GM12878 (cell line): ENCODE data around the gene ZNF80.

Source experiments
- CHD2 ChIP-seq: IDR thresholded peaks from 2 replicates; pipeline ENCODE4 v1.6.1; 2011; ENCODE audit warnings: low read depth, low read length, improper control_type of control experiment, borderline replicate concordance
- CTCF ChIP-seq, 3 experiments: IDR thresholded peaks in 2 of 3; conservative IDR thresholded peaks in 1 of 3; 2 replicates each; pipeline ENCODE4 v1.5.1; 2011; ENCODE audit warnings: low read depth in 3 of 3, low read length in 3 of 3, mild to moderate bottlenecking in 3 of 3, control low read depth in 2 of 3, moderate library complexity in 2 of 3, inconsistent platforms in 1 of 3, mixed read lengths in 1 of 3; ENCODE audit not compliant: control insufficient read depth in 2 of 3, insufficient read depth in 1 of 3; ENCODE audit errors: extremely low read depth in 1 of 3
- E2F8 ChIP-seq: fragments of 450-650 bp; IDR thresholded peaks from 2 replicates; pipeline ENCODE4 v1.6.1; 2018; ENCODE audit warnings: mild to moderate bottlenecking, low read depth, moderate library complexity; ENCODE audit not compliant: partially characterized antibody
- FOS ChIP-seq: IDR thresholded peaks from 3 replicates; pipeline ENCODE4 v1.6.1; 2011; ENCODE audit warnings: borderline replicate concordance; ENCODE audit not compliant: insufficient read length; ENCODE audit errors: extremely low read depth
- GABPA ChIP-seq: IDR thresholded peaks from 2 replicates; pipeline ENCODE4 v1.6.1; 2014; ENCODE audit warnings: antibody characterized with exemption, low read depth, mild to moderate bottlenecking, inconsistent platforms
- POLR2AphosphoS5 ChIP-seq: IDR thresholded peaks from 2 replicates; pipeline ENCODE4 v1.6.1; 2011; ENCODE audit warnings: mild to moderate bottlenecking, low read length, inconsistent platforms
- RFX5 ChIP-seq: IDR thresholded peaks from 2 replicates; pipeline ENCODE4 v1.6.1; 2011; ENCODE audit warnings: low read depth, low read length, improper control_type of control experiment
- RUNX3 ChIP-seq: IDR thresholded peaks from 2 replicates; pipeline ENCODE4 v1.6.1; 2012; ENCODE audit warnings: low read length, inconsistent platforms
- SUZ12 ChIP-seq: fragments of 200-600 bp; sonication (generic); IDR thresholded peaks from one replicate; pipeline ENCODE4 v1.6.1; 2018; ENCODE audit warnings: antibody characterized with exemption, mild to moderate bottlenecking; ENCODE audit not compliant: unreplicated experiment
- ZNF274 ChIP-seq: IDR thresholded peaks from one replicate; pipeline ENCODE4 v1.8.0; 2011; ENCODE audit not compliant: insufficient read length, insufficient read depth

- TF ChIP-seq CTCF (IDR thresholded peaks at IDR 0.05 in 2 of 3, conservative IDR thresholded peaks at IDR 0.05 in 1 of 3; ENCODE audit: control insufficient read depth in 2 of 3, extremely low read depth in 1 of 3, insufficient read depth in 1 of 3, low read depth in 3 of 3, low read length in 3 of 3), result no peak
- no peak for TF ChIP-seq ZNF274
- TF ChIP-seq SUZ12, result no peak
- TF ChIP-seq RUNX3, result peak; percentile 97
- no peak for TF ChIP-seq RFX5
- no peak for TF ChIP-seq GABPA
- TF ChIP-seq CHD2, result no peak
- no peak for TF ChIP-seq POLR2AphosphoS5
- no peak for TF ChIP-seq E2F8
- TF ChIP-seq FOS, result no peak
Observed at GRCh38 chr3:114242947-114243346, 5.6 kb upstream of the ZNF80 start.
